H9 (cell line): ENCODE measurements around the gene RMND5A. TPM values are rescaled to one million over a fixed set of nuclear protein-coding genes. Genes with fewer than 3 reads are reported as not detected.

ENCODE experiments used
- DNase-seq: peaks from one replicate; pipeline ENCODE4 v3.0.0-alpha.2; 2017
- H2AFZ ChIP-seq: one replicate; pipeline ENCODE4 v1.6.1; 2013; ENCODE audit warnings: mild to moderate bottlenecking, low read length, control low read depth, moderate library complexity
- H2AK5ac ChIP-seq: 2 replicates; pipeline ENCODE4 v1.6.1; 2013; ENCODE audit warnings: low read length, control low read depth, mixed read lengths; ENCODE audit not compliant: insufficient read length
- H2BK120ac ChIP-seq: one replicate; pipeline ENCODE4 v1.6.1; 2013; ENCODE audit warnings: low read depth, mild to moderate bottlenecking, low read length, control low read depth, inconsistent platforms; ENCODE audit not compliant: poor library complexity, severe bottlenecking
- H2BK12ac ChIP-seq: 2 replicates; pipeline ENCODE4 v1.6.1; 2013; ENCODE audit warnings: low read length, control low read depth, mixed read lengths, low read depth; ENCODE audit not compliant: insufficient read length
- H2BK15ac ChIP-seq: 2 replicates; pipeline ENCODE4 v1.6.1; 2013; ENCODE audit warnings: low read depth, low read length, control low read depth
- H2BK20ac ChIP-seq: one replicate; pipeline ENCODE4 v1.6.1; 2013; ENCODE audit warnings: low read depth, mild to moderate bottlenecking, low read length, control low read depth, inconsistent platforms; ENCODE audit not compliant: poor library complexity, severe bottlenecking
- H2BK5ac ChIP-seq: 2 replicates; pipeline ENCODE4 v1.6.1; 2013; ENCODE audit warnings: low read length, control low read depth, mixed read lengths; ENCODE audit not compliant: insufficient read length
- H3K14ac ChIP-seq: 2 replicates; pipeline ENCODE4 v1.6.1; 2013; ENCODE audit warnings: low read length, control low read depth; ENCODE audit not compliant: insufficient read depth
- H3K18ac ChIP-seq: 2 replicates; pipeline ENCODE4 v1.6.1; 2013; ENCODE audit warnings: low read depth, mild to moderate bottlenecking, mixed read lengths, low read length, control low read depth; ENCODE audit not compliant: insufficient read length
- H3K23ac ChIP-seq: 2 replicates; pipeline ENCODE4 v1.6.1; 2013; ENCODE audit warnings: low read length, control low read depth, mixed read lengths, low read depth; ENCODE audit not compliant: insufficient read length
- H3K23me2 ChIP-seq: 2 replicates; pipeline ENCODE4 v1.6.1; 2013; ENCODE audit warnings: low read depth, mild to moderate bottlenecking, mixed read lengths, low read length, control low read depth; ENCODE audit not compliant: insufficient read length, poor library complexity, severe bottlenecking
- H3K27ac ChIP-seq: 2 replicates; pipeline ENCODE4 v1.5.1; 2013; ENCODE audit warnings: low read length, control low read depth, mixed read lengths, low read depth; ENCODE audit not compliant: insufficient read length
- H3K27me3 ChIP-seq: 2 replicates; pipeline ENCODE4 v1.6.1; 2013; ENCODE audit warnings: low read length, control low read depth, inconsistent platforms; ENCODE audit not compliant: insufficient read depth
- H3K4ac ChIP-seq: 2 replicates; pipeline ENCODE4 v1.6.1; 2013; ENCODE audit warnings: low read depth, mild to moderate bottlenecking, control low read depth, inconsistent platforms, low read length, moderate library complexity
- H3K4me1 ChIP-seq: 2 replicates; pipeline ENCODE4 v1.6.1; 2013; ENCODE audit warnings: low read length, control low read depth, inconsistent platforms; ENCODE audit not compliant: insufficient read depth
- H3K4me2 ChIP-seq: 2 replicates; pipeline ENCODE4 v1.6.1; 2013; ENCODE audit warnings: low read length, control low read depth, mixed read lengths; ENCODE audit not compliant: insufficient read length, insufficient read depth
- H3K56ac ChIP-seq: 2 replicates; pipeline ENCODE4 v1.6.1; 2013; ENCODE audit warnings: low read depth, mild to moderate bottlenecking, mixed read lengths, low read length, control low read depth; ENCODE audit not compliant: insufficient read length
- H3K79me1 ChIP-seq: 2 replicates; pipeline ENCODE4 v1.6.1; 2013; ENCODE audit warnings: low read depth, mild to moderate bottlenecking, moderate library complexity, low read length, control low read depth, inconsistent platforms; ENCODE audit not compliant: insufficient read depth, poor library complexity, severe bottlenecking
- H3K79me2 ChIP-seq: 2 replicates; pipeline ENCODE4 v1.6.1; 2013; ENCODE audit warnings: low read length, control low read depth, inconsistent platforms; ENCODE audit not compliant: insufficient read depth
- H3K9ac ChIP-seq: 2 replicates; pipeline ENCODE4 v1.6.1; 2013; ENCODE audit warnings: low read length, control low read depth, mixed read lengths; ENCODE audit not compliant: insufficient read length; ENCODE audit errors: extremely low read depth
- H3K9me3 ChIP-seq: one replicate; pipeline ENCODE4 v1.6.1; 2013; ENCODE audit warnings: low read depth, low read length, inconsistent platforms; ENCODE audit not compliant: control insufficient read depth
- H3T11ph ChIP-seq: one replicate; pipeline ENCODE4 v1.6.1; 2013; ENCODE audit warnings: mild to moderate bottlenecking, low read length, control low read depth, inconsistent platforms
- H4K20me1 ChIP-seq: one replicate; pipeline ENCODE4 v1.6.1; 2013; ENCODE audit not compliant: control insufficient read depth, insufficient read length, insufficient read depth
- H4K5ac ChIP-seq: 2 replicates; pipeline ENCODE4 v1.6.1; 2013; ENCODE audit warnings: low read depth, mild to moderate bottlenecking, mixed read lengths, low read length, control low read depth; ENCODE audit not compliant: insufficient read length
- H4K8ac ChIP-seq: replicated peaks from 2 replicates; pipeline ENCODE4 v1.6.1; 2013; ENCODE audit warnings: low read length, control low read depth, mixed read lengths, low read depth; ENCODE audit not compliant: insufficient read length
- H4K91ac ChIP-seq: 2 replicates; pipeline ENCODE4 v1.6.1; 2013; ENCODE audit warnings: low read depth, mild to moderate bottlenecking, moderate library complexity, mixed read lengths, low read length, control low read depth; ENCODE audit not compliant: insufficient read length
- H3K27ac Mint-ChIP-seq, 3 experiments: 2 replicates in 2 of 3; 3 replicates in 1 of 3; pipeline ENCODE4 v1.8.0; 2020 to 2021; ENCODE audit warnings: mixed read lengths in 3 of 3, mild to moderate bottlenecking in 1 of 3, moderate library complexity in 1 of 3
- H3K27me3 Mint-ChIP-seq: 2 replicates; pipeline ENCODE4 v1.8.0; 2021; ENCODE audit warnings: low read depth, mild to moderate bottlenecking, moderate library complexity, mixed read lengths
- H3K36me3 Mint-ChIP-seq, 3 experiments: 2 replicates in 2 of 3; 3 replicates in 1 of 3; pipeline ENCODE4 v1.8.0; 2020 to 2021; ENCODE audit warnings: low read depth in 3 of 3, mixed read lengths in 3 of 3; ENCODE audit not compliant: insufficient read depth in 1 of 3
- H3K4me1 Mint-ChIP-seq, 2 experiments: 2 replicates each; pipeline ENCODE4 v1.8.0; 2020; ENCODE audit warnings: mixed read lengths in 2 of 2
- H3K4me3 Mint-ChIP-seq, 2 experiments: 2 replicates in 1 of 2; 3 replicates in 1 of 2; pipeline ENCODE4 v1.8.0; 2020 to 2021; ENCODE audit warnings: mild to moderate bottlenecking in 2 of 2, mixed read lengths in 2 of 2, moderate library complexity in 1 of 2
- H3K9me3 Mint-ChIP-seq, 2 experiments: 2 replicates in 1 of 2; 3 replicates in 1 of 2; pipeline ENCODE4 v1.8.0; 2020; ENCODE audit warnings: mild to moderate bottlenecking in 2 of 2, mixed read lengths in 2 of 2, moderate library complexity in 1 of 2
- WGBS: extraction: QIAGEN DNeasy Blood & Tissue Kit; methylation state at CpG from one replicate; pipeline ENCODE4 v1.1.7; 2013; ENCODE audit warnings: missing lambda C conversion rate, low lambda C conversion rate, mixed read lengths; ENCODE audit not compliant: insufficient read length; ENCODE audit errors: extremely low coverage; 5-methylcytosine and 5-hydroxymethylcytosine counted together
- total RNA-seq: library from RNA; stranded (reverse); gene quantifications from 2 replicates; pipeline ENCODE4 v1.2.1, GENCODE V29; 2021
- TF ChIP-seq, protein P1 (sequence below): fragments of 200-600 bp; sonication (generic); conservative IDR thresholded peaks from 3 replicates; pipeline ENCODE4 v1.8.0; 2021; ENCODE audit warnings: antibody characterized with exemption, mild to moderate bottlenecking

RMND5A gene
- total RNA-seq, 1 experiment from 2014 or later, result 48.8 TPM

- no peak overlapping the region for H3K23ac ChIP-seq
- no peak overlapping the region for H2BK20ac ChIP-seq
- no peak overlapping the region for H4K8ac ChIP-seq
- no peak overlapping the region for H2BK12ac ChIP-seq
- H3K27me3 ChIP-seq, result no peaks in the 10 kb centered on the region
- no peak overlapping the region for H2BK120ac ChIP-seq
- no peak overlapping the region for H3K27ac Mint-ChIP-seq
- no peaks in the 10 kb centered on the region for H3K79me2 ChIP-seq
- H3K4me3 Mint-ChIP-seq, result no peak overlapping the region
- no peak overlapping the region for H3K4me2 ChIP-seq
- TF ChIP-seq, protein P1, sequence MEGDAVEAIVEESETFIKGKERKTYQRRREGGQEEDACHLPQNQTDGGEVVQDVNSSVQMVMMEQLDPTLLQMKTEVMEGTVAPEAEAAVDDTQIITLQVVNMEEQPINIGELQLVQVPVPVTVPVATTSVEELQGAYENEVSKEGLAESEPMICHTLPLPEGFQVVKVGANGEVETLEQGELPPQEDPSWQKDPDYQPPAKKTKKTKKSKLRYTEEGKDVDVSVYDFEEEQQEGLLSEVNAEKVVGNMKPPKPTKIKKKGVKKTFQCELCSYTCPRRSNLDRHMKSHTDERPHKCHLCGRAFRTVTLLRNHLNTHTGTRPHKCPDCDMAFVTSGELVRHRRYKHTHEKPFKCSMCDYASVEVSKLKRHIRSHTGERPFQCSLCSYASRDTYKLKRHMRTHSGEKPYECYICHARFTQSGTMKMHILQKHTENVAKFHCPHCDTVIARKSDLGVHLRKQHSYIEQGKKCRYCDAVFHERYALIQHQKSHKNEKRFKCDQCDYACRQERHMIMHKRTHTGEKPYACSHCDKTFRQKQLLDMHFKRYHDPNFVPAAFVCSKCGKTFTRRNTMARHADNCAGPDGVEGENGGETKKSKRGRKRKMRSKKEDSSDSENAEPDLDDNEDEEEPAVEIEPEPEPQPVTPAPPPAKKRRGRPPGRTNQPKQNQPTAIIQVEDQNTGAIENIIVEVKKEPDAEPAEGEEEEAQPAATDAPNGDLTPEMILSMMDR, result no peak
- peaks cover 5 to 7% of the 10 kb centered on the region in 2 experiments; a peak in 4 of 5 replicates for H3K9me3 Mint-ChIP-seq
- H3K36me3 Mint-ChIP-seq, result no peaks in the 10 kb centered on the region; a peak in 1 of 7 replicates
- no peak overlapping the region for H2BK15ac ChIP-seq
- no peaks in the 10 kb centered on the region for H3K79me1 ChIP-seq
- no peak overlapping the region for H2BK5ac ChIP-seq
- H3K9ac ChIP-seq, result no peak overlapping the region
- H2AK5ac ChIP-seq, result no peak overlapping the region
- no peak overlapping the region for H4K91ac ChIP-seq
- no peak for DNase-seq
- no peak overlapping the region for H4K5ac ChIP-seq
- no peaks in the 10 kb centered on the region for H3K4me1 ChIP-seq
- no peaks in the 10 kb centered on the region for H3K23me2 ChIP-seq
- H4K20me1 ChIP-seq, result no peaks in the 10 kb centered on the region
- no peak overlapping the region for H3K14ac ChIP-seq
- no peak overlapping the region for H3K18ac ChIP-seq
- no peaks in the 10 kb centered on the region; the same call in 1 of the 2 replicates for H3K27me3 Mint-ChIP-seq
- no peak overlapping the region for H3K4ac ChIP-seq
- no peak overlapping the region for H3K27ac ChIP-seq
- no peak overlapping the region for H3T11ph ChIP-seq
- WGBS, result no CpG with 5 or more reads among the region's 1 CpG
- no peaks in the 10 kb centered on the region for H3K9me3 ChIP-seq
- no peak overlapping the region for H2AFZ ChIP-seq
- no peak overlapping the region for H3K56ac ChIP-seq
- no peaks in the 10 kb centered on the region for H3K4me1 Mint-ChIP-seq
Measured at GRCh38 chr2:86673011-86673410, 47.1 kb upstream of the RMND5A start.
